22Rv1 (cell line): ENCODE data around the gene CACNA2D2.

Experiments used
- CTCF ChIP-seq: fragments of 450-650 bp; IDR thresholded peaks from 2 replicates; pipeline ENCODE4 v1.5.1; 2017; ENCODE audit warnings: mild to moderate bottlenecking
- ZFX ChIP-seq: fragments of 450-650 bp; IDR thresholded peaks from 2 replicates; pipeline ENCODE4 v1.6.1; 2017; ENCODE audit warnings: antibody characterized with exemption, borderline replicate concordance

- TF ChIP-seq CTCF (no peak), ZFX (no peak)
These were observed 184.8 kb downstream of the CACNA2D2 start for GRCh38 chr3:50318615-50319014.
